GM19395 (cell line): ENCODE results near the gene RPS24.

Experiments
- ATAC-seq: cut with Tn5 transposase; IDR thresholded peaks from one replicate; pipeline ENCODE4 v1.9.1; 2021; ENCODE audit warnings: mild to moderate bottlenecking, moderate library complexity; ENCODE audit not compliant: unreplicated experiment

Gene RPS24

GRCh38 chr10:78025685-78026364 lies 7.8 kb upstream of the RPS24 start:
- ATAC-seq = no peak

- no peak for ATAC-seq
Observed at GRCh38 chr10:78028438-78029268, 5.0 kb upstream of the RPS24 start.

GRCh38 chr10:78029269-78030226 lies 4.1 kb upstream of the RPS24 start, which contains the start of gene POLR3A:
Gene POLR3A, minus strand, starts transcription at chr10:78029515. Its CDS starts 108 bp downstream, at chr10:78029407.
- peak; percentile 66 for ATAC-seq

- ATAC-seq = no peak
Observed at GRCh38 chr10:78033387-78033636, 351 bp upstream of the RPS24 start.

- no peak for ATAC-seq
Observed at GRCh38 chr10:78035025-78035424, 1.4 kb downstream of the RPS24 start.

GRCh38 chr10:78035437-78035836 lies 1.8 kb downstream of the RPS24 start:
- ATAC-seq = no peak

- ATAC-seq = no peak
Observed at GRCh38 chr10:78035933-78036583, 2.4 kb downstream of the RPS24 start.

GRCh38 chr10:78038105-78038504 lies 4.4 kb downstream of the RPS24 start:
- no peak for ATAC-seq

GRCh38 chr10:78038791-78039547 lies 5.3 kb downstream of the RPS24 start:
- ATAC-seq = no peak

- ATAC-seq = no peak
Observed at GRCh38 chr10:78039743-78040142, 6.1 kb downstream of the RPS24 start.

- no peak for ATAC-seq
Observed at GRCh38 chr10:78041170-78042057, 7.8 kb downstream of the RPS24 start.

- ATAC-seq = no peak
Observed at GRCh38 chr10:78042058-78042751, 8.5 kb downstream of the RPS24 start.

GRCh38 chr10:78042752-78043104 lies 9.1 kb downstream of the RPS24 start:
- ATAC-seq = no peak

- no peak for ATAC-seq
Observed at GRCh38 chr10:78044179-78044578, 10.5 kb downstream of the RPS24 start.

- ATAC-seq = no peak
Observed at GRCh38 chr10:78044699-78045098, 11.0 kb downstream of the RPS24 start.

GRCh38 chr10:78045237-78045636 lies 11.6 kb downstream of the RPS24 start:
- peak; percentile 72 for ATAC-seq

GRCh38 chr10:78045856-78046255 lies 12.2 kb downstream of the RPS24 start:
- ATAC-seq = no peak

GRCh38 chr10:78046711-78047269 lies 13.1 kb downstream of the RPS24 start:
- no peak for ATAC-seq
